Stimulated activated CD8-positive, alpha-beta memory T cell treated with anti-CD3 and anti-CD28 coated beads, Interleukin-2, amount 100 ng/mL, for 48 hours (primary cell): ENCODE measurements around the gene PTPRCAP.
"Not testable (repeated sequence)": the region's sequence is repeated elsewhere in the genome, so short reads cannot be mapped to it uniquely, and the experiment has no call there.

Experiments
- DNase-seq, 2 donors: peaks; one replicate each; pipeline ENCODE4 v3.0.0-alpha.2; 2020; ENCODE audit warnings: low read depth in 2 of 2

The PTPRCAP gene

DNA sequence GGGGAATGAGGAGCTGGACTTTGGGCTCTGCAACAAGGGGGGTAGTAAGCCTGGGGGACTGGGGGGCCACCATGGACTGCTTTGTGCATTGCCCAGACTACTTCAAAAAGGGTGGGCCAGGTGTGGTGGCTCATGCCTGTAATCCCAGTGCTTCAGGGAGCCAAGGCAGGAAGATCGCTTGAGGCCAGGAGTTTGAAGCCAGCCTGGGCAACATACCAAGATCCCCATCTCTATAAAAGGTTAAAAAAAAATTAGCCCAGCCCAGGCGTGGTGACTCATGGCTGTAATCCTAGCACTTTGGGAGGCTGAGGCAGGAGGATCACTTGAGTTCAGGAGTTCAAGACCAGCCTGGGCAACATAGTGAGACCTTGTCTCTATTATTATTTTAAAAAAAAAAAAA, 28.0 kb upstream of the PTPRCAP start:
- DNase-seq: not testable (repeated sequence)

DNA sequence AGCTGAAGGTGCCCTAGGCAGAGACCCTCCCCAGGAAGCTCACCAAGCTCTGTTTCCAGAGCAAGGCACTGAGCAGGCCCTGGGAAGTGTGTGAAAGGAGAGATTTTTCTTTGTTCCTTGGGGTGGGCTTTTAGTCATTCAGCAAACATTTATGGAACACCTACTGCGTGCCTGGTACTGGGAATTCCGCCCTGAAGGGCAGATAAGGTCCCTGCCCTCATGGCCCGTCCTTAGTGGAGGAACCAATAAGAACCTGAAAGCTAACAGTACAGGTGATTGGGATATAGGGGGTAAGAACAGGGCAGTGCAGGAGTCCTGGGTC, 27.7 kb upstream of the PTPRCAP start:
- no peak for DNase-seq

DNA sequence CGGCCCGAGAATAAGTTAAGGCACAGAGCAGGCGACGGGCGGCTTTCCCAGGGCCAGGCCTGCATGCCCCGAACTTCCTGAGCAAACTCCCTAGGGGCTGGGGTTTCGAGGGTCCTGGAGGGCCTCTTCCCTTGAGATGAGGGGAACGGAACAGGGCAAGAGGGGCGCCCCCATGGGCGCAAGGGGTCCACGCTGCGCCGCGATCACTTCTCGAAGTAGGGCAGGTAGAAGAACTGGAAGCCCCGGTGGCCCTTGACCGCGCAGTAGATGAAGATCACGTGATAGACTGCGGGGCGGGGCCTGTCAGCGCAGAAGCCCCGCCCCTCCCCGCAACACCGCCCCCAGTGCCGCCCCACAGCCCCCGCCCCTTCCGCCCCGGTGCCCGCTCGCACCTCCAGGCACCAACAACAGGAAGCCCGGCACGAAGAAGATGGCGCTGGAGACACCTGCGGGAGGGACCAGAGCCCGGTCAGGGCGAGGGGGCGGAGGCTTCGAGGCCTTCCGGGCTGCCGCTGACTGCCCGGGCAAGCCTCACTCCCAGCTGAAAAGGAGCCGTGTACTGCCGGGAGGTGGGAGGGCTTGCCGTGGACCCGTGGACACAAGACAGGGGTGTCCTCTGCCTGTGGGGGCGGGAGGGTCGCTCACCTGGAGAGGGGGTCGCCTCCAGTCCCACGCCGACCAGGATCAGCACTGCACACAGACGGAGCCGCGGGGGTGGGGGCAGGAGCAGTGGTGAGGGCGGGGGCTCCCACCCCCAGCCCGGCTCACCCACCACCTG, 27.1 kb upstream of the PTPRCAP start:
- peak; percentile 87 to 89 for DNase-seq

DNA sequence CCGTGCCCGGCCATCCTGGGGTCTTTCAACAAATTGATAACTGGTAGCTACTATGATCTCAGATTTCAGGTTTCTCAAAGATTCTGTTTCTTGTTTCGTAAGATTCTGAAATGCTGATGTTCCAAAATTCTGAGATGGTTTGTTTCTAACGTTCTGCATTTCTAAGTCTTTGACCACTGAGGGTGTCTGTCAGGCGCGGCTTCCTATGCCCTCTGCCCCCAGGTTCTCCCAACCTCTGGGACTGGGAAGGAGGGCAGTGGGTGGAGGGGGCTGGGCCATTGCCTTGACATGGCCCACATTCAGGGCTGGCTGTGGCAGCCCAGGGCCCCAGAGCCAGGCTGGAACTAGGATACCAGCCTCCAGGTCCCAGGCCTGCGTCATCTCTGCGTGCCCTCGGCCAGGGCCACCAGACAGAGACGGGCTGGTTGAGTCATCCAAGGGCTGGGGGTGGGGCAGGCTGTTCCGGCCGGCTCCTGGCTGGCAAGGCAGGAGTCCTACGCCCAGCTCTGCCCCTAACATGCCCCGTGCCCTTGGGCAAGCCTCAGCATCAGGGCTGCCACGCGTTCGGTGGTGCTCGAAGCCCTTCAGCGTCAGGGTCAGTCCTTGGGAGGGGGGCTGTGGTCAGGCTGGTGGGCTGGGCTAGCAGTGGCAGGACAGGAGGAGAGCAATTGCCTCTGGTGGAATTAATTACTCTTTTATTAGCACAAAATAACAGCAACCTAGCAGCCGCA, 26.4 kb upstream of the PTPRCAP start:
- no peak for DNase-seq

DNA sequence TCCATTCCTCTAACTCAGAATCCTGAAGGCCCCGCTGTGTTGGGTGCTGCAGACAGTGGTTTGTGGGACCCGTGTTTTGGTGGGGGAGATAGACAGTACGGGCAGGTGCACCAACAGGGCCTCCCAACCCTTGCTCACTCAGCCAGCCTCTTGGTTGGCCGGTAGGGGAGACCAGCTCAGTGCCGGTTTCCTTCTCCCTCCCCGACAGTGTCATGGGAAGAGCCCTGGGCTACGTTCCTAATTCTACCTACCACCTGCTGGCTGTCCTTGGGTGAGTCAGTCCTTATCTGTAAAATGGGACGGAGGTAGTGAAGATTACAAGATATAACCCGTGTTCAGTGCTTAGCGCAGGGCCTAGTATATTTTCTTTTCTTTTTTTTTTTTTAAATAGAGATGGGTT, 25.7 kb upstream of the PTPRCAP start:
- no peak for DNase-seq

DNA sequence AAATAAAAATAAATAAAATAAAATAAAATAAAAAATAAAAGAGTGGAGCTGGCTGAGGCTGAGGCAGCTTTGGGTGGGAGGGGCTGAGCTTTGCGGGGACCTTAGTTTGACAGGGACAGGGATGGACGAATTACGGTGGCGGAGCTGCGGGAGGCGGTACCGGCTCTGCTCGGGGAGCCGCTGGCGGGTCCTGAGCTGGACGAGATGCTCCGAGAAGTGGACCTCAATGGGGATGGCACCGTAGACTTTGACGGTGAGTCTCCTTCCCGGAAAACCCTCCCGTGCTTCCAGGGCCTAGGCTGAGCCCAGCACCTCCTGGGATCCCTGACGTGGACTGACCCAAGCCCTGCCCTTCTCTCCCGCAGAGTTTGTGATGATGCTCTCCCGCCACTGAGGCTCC, 20.8 kb upstream of the PTPRCAP start:
- no peak for DNase-seq

DNA sequence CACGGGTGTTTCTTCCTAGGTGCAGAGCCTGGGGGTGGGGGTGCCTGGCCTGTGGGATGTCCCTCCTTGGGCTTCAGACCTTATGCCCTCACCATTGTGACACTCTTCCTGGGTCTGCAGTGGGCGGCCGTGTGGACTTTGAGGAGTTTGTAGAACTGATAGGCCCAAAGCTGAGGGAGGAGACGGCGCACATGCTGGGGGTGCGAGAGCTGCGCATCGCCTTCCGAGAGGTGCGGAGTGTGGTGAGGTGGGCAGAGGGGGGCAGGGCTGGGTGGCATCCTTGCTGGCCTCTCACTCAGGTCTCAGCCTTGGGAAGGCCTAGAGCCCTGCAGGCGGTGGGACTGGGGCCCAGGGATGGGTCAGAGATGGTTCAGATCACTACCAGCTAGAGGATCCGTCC, 20.0 kb upstream of the PTPRCAP start:
- no peak for DNase-seq

DNA sequence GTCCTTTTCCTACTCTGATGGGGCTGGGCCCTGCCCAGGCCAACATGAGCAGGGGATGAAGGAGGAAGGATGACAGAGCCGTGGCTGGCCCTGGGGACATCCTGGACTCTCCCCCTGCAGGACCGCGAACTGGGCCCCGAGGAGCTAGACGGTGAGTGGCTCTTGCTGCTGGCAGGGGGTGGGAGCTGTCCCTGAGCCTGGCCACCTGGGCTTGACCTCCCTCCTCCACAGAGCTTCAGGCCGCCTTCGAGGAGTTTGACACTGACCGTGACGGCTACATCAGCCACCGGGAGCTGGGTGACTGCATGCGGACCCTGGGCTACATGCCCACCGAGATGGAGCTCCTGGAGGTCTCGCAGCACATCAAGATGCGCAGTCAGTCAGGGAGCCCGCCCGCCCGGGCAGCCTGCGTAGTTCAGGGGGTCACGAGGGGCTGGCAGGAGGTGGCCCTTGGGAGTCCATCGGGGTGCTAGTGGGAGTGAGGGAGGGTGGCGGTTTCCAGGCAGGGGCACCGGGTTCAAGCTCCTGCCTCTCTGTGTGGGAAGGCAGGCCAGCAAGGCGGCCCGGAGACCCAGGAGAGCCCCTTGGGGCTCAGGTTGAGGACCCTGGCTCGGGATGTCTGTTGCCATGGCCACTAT, 18.7 kb upstream of the PTPRCAP start:
- no peak for DNase-seq

DNA sequence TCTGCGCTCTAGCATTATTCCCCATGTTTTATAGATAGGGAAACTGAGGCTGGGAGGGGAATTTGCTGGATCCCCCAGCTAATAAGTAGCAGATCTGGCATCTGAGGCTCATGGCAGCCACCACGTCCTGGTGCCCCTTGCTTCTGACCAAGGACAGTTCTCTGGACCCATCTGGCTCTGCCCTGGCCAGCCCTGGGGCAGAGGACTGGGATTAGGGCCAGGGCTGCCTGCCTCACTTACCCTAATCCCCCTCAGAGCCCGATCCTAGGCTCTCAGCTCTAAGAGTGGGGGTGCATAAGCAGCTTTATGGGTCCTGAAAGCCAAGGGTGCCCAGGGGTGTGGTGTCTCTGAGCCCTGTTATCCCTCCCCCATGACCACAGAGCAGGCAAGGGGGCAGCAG, 17.6 kb upstream of the PTPRCAP start, which contains the start of gene CABP4:
Gene CABP4, plus strand, starts transcription at position 301 of the 400 bp plus-strand sequence. Its CDS starts 70 bp downstream, at position 371.
- DNase-seq: no peak

DNA sequence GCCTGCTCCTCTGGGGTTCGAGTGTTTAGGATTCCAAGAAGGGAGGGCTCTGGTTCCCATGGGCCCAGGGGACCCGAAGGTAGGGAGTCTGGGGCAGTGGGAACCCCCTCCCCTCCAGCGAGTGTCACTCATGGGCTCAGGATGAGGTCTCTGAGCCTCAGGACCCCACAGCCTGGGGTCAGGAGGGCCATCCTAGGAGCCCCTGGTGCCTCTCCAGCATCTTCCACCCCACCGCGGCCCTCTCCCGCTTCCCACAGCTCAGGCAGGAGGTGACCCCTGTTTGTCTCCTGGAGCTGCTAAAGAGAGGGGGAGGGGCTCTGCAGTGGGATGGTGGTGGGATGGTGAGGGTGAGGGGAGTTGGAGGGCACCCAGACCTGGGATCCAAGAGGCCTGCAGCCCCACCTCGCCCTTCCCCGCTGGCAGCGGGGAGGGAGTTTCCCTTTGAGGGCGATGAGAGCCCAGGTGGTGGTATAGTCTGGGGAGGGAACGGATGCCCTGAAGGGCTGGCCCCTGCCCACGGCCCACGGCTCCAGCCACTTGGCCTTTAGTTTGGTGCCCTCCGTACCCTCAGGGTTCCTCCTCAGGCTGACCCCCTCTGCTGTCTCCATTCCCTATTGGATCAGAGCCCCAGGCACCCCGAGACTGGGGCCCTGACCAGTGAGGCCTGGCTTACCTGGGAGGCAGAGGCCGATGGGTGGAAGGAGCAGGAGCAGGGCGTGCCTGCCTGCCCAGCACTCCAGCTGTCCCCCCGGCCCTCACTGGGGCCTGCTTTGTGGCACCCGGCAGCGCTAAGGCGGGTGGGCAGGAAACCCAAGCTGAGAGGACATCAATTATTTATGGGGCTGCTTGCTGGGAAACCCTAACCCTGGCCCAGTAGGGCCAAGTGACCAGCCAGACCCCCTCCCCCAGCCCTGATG, 16.6 kb upstream of the PTPRCAP start:
- no peak for DNase-seq

DNA sequence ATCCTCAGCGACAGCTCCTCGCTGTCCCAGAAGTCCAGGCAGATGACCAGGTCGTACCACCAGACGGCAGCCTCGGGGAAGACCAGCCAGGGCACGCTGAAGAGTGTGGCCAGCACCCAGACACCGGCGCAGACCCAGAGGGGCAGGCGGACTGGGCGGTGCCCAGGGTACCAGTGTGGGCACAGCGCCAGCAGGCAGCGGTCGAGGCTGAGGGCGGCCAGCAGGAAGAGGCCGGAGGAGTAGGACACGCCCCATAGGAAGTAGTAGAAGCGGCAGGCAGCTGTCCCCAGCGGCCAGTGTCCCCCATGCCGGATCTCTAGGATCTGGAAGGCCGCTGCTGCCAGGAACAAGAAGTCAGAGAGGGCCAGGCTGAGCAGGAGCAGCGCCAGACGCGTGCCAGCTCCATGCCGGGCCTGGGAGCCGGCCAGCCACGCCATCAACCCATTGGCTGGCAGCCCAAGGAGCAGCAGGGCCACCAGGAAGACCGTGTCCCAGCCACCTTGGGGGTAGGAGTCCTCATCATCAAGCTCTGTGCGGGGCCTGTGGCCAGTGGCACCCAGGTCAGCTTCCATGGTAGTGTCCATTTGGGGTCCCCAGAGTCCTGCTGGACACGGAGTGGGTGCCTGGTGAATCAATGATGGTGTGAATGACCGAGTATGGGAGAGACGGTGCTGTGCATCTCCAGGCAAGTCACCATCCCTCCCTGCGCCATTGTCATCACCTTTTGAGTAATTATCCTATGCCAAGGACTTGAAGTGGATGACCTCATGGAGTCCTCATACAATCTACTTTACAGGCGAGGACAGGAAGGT, 14.9 kb upstream of the PTPRCAP start, which contains the start of gene GPR152:
Gene GPR152, minus strand, starts transcription at position 589 of the 812 bp plus-strand sequence. Its CDS starts 5 bp downstream, at position 584.
- no peak for DNase-seq

DNA sequence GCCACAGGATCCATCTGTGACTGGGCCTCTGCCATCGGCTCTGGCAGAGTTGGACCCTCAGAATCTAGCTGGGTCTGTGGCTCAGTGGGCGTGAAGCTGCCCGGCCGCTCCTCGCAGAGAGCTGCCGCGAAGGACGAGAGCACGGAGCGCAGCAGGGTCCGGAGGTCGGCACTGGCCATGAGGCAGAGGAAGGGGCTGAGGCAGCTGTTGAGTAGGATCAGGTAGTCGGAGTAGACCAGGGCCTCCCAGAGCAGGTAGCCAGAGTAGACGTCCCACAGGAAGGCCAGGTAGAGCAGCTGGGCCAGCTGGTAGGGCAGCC, 14.1 kb upstream of the PTPRCAP start:
- no peak for DNase-seq

DNA sequence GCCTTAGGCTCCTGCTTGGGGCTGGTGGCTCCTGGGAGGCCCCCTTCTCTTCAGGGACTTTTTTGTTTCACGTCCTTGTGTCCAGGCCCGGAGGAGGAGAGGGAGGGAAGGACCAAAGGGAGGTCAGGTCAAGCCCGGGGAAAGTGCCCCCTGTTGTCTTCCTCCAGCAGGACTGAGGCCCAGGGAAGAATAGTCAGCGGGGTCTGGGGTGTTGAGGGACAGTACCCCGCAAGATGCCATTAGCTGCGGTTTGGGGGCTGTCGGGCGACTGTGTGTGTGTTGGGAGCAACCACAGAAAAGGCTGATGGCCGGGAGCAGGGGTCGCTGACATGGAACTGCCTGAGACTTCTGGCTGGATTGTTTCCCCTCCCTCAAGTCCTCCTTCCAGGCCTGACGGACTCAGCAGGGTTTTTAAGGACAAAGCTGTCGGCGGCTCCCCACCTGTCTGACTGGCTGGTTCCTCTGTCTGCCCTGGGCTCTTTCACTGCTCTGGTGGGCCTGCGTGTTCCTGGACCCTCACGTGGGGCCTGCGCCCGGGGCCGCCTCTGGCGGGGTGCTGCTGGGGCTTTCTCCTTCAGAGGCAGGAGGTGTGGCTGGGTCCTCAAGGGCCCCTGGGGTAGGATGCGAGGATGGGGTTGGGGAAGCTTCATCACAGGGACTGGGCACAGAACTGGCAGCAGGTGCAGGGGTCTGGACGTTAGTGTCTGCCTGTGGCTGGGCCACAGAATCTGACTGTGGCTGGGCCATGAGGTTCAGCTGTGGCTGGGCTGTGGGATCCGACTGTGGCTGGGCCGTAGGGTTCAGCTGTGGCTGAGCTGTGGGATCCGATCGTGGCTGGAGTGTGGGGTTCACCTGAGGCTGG, 13.5 kb upstream of the PTPRCAP start:
- DNase-seq: no peak

DNA sequence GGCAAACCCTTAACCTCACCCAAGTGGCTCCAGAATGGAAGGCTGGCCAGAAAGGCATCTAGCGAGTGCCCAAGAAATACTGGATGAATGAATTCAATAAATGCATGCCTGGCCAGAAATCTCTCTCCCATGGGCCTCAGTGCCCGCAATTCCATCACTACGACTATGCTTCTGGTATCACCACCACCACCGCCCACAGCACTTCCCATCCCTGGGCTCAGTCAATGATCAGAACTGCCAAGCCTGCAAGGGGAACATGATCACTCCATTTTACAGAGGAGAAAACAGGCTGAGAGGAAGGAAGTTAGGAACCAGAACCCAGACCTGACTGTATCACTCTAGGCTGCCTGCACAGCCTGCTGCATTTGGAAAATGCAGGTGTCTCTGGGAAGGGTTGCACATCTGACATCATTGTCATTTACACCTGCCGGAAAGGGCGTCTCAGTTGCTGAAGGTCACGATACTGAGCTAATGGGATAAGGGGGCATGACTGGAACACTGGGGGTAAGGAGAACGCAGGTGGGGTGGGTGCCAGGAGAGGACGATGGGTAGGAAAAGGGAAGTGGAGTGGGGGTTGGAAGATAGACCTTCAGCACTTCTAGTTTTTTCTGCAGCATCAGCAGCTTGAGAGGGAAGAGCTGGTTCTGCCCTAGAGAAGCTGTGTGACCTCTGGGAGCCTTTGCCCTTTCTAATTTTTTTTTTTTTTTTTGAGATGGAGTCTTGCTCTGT, 11.8 kb upstream of the PTPRCAP start:
- no peak for DNase-seq

DNA sequence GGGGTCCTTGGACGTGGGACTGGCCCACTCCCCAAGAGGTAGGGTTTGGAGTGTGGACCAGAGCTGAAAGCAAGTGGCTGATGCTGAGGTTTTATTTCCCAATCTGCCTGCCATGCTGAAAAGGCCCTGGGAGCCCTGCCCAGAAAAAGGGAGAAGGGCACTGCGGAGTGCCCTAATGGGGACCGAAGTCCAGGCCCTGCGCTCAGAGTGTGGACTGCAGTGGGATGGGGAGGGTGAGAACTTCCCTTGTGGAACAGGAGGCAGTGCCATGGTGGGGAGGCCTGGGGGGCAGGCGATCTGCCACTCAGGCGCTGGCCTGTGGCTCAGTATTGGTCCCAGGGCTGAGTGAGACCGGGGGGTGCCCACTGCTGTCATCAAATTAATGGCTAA, 10.7 kb upstream of the PTPRCAP start:
- DNase-seq: no peak

DNA sequence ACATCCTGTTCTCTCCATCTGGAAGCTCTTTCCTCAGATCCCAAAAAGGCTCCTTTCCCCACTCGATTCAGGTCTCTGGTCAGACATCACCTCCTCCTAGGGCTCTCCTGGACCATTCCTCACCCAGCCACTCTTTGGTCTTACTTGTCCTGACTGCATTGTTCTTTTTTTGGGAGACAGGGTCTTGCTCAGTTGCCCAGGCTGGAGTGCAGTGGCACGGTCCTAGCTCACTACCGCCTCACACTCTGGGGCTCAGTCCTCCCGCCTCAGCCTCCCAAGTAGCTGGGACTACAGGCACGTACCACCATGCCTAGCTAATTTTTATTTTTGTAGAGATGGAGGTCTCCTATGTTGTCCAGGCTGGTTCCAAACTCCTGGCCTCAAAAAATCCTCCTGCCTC, 8.0 kb upstream of the PTPRCAP start:
- no peak for DNase-seq

DNA sequence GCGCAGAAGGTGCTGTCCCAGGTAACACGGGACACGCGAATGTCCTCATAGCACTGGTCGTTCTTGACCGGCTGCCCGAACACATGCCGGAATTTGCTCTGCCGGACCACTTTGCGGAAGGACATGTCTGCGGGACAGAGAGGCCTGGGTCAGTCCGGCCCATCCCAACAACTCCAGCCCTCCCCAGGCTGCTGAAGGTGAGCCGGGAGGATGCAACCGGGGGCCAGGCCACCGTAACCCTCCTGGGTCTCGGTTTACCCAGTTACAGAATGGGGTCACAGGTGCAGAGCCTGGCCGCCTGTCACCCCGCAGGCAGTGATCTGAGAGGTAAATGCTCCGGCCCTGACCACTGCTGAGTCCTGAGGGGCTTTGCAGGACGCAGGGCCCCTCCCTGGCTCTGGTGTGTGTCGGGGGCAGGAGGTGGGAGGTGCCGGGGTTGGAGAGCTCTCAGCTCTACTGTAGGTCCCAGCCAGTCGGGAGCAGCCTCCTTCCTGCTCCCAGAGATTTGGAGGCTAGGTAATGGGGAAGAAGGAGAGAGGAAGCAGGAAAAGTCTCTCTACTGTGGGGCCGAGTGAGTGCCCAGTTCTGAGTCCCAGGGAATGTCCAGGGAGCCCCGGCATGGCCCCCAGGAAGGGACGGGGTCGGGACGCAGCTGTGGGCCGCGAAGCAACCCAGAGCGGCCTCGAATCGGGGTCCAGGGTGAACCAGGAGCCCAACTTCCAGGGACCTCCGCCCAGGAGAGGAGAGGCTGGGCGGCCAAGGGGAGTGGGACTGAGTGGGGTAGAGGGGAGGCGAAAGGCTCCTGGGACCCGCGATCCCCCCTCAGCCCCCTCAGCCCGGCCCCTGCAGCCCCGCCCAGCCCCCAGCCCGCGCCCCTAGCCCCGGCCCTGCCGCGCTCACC, 5.3 kb upstream of the PTPRCAP start:
- no peak for DNase-seq

DNA sequence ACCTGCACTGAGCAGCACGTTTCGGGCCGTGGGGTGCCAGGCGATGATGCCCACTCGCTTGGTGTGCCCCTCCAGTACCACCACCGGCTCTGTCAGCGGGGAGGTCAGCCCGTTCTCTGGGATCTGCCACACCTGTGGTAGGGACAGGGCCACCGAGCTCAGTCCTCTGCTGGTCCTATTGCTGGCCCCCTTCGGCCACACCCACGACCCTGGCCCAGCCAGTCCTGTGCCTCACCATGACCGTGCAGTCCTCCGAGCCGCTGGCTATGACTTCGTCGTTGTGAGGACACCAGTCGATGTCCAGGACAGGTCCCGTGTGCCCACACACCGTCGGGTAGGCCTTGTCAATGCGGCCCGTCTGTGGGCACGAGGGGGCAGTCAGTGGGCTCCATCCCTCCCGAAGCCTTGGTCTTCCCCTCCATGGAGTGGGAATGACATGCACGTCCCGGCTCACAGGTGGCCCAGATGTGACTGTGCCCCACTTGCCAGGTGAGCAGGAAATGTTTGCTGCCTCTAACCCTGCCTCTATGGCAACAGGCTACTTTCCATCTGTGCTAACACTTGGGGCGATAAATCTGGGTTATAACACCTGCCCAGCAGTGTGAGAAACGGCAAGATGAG, 4.4 kb upstream of the PTPRCAP start:
- DNase-seq: no peak
